Measurements from ENCODE around the gene LCN2. TPM values are rescaled to one million over a fixed set of nuclear protein-coding genes. Genes with fewer than 3 reads are reported as not detected.

The LCN2 gene
- total RNA-seq, 4 donors from 2014 or later: 6.0 to 45.7 (median 22.3) TPM

DNA sequence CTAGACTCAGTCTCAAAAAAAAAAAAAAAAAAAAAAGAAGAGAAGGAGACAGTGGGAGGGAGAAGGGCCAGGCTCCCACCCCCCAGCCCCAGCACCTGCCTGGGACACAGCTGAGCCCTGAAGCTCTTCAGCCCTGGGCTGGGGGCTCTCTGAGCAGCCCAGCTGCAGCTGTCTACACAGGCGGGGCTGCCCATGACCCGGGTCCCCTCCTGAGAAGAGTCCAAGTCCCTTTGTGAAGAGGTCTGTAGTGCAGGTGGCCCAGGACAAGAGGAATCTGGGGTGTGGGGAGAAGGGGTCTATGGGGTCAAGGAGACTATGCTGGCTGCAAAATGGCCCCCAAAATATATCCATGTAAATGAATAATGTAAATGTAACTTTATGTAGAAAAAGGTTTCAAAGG, 6.7 kb upstream of the LCN2 start:
- H3K27ac ChIP-seq: no peak overlapping the region
- DNase-seq (ENCODE audit: low spot score in 2 of 2): no peak
- TF ChIP-seq POLR2A (IDR thresholded peaks at IDR 0.05): no peak
- TF ChIP-seq, protein P1, sequence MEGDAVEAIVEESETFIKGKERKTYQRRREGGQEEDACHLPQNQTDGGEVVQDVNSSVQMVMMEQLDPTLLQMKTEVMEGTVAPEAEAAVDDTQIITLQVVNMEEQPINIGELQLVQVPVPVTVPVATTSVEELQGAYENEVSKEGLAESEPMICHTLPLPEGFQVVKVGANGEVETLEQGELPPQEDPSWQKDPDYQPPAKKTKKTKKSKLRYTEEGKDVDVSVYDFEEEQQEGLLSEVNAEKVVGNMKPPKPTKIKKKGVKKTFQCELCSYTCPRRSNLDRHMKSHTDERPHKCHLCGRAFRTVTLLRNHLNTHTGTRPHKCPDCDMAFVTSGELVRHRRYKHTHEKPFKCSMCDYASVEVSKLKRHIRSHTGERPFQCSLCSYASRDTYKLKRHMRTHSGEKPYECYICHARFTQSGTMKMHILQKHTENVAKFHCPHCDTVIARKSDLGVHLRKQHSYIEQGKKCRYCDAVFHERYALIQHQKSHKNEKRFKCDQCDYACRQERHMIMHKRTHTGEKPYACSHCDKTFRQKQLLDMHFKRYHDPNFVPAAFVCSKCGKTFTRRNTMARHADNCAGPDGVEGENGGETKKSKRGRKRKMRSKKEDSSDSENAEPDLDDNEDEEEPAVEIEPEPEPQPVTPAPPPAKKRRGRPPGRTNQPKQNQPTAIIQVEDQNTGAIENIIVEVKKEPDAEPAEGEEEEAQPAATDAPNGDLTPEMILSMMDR (IDR thresholded peaks at IDR 0.05): no peak
- TF ChIP-seq POLR2AphosphoS5 (IDR thresholded peaks at IDR 0.05): no peak
- TF ChIP-seq EP300 (IDR thresholded peaks at IDR 0.05): no peak
- H3K4me3 ChIP-seq: no peak overlapping the region
- H3K4me1 ChIP-seq: peaks cover 25% of the 10 kb centered on the region
- no peaks in the 10 kb centered on the region for H3K27me3 ChIP-seq
- H3K9me3 ChIP-seq: no peaks in the 10 kb centered on the region
- H3K36me3 ChIP-seq: no peaks in the 10 kb centered on the region
- WGBS: 93% methylated on average over 2 of the region's 2 CpGs

DNA sequence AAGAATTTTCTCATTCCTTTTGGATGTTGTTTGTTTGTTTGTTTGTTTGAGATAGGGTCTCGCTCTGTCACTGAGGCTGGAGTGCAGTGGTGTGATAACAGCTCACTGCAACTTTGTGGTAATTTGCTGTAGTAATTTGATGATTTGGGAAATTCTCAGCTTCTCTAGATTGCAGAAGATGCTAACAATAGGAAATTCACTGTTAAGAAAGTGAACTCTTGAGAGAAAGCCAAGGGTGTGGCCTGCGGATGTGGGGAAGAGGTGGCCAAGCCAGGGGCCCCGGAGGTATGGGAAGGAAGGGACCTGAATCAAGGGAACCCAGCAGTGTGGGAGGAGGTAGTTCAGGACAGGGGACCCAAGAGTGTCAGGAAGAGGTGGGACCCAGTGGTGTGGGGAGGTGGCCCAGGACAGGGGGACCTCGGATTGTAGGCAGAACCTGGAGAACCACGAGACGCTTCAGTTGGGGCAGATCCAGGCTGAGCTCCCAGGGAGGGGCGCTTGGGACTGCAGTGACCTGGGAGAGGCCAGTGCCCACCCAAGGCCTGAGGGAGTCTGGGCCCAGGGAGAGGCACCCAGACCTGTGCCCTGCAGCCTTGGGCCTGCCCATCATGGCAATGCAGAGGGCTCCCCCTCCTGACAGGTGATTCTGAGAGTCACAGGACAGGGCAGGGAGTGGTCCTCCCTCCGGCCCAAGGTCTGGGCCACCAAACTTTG, 5.6 kb upstream of the LCN2 start:
- Histone ChIP-seq H3K9me3 (no peaks in the 10 kb centered on the region), H3K4me3 (no peak overlapping the region), H3K4me1 (peaks cover 30% of the 10 kb centered on the region), H3K27ac (no peak overlapping the region), H3K36me3 (no peaks in the 10 kb centered on the region), H3K27me3 (no peaks in the 10 kb centered on the region)
- peak in 1 of 2 donors; percentile 57 for DNase-seq (ENCODE audit: low spot score in 2 of 2)
- 53% methylated on average over 7 of the region's 8 CpGs for WGBS
- no peak for TF ChIP-seq POLR2A (IDR thresholded peaks at IDR 0.05)
- TF ChIP-seq EP300 (IDR thresholded peaks at IDR 0.05): no peak
- TF ChIP-seq, protein P1 (IDR thresholded peaks at IDR 0.05): no peak
- no peak for TF ChIP-seq POLR2AphosphoS5 (IDR thresholded peaks at IDR 0.05)

DNA sequence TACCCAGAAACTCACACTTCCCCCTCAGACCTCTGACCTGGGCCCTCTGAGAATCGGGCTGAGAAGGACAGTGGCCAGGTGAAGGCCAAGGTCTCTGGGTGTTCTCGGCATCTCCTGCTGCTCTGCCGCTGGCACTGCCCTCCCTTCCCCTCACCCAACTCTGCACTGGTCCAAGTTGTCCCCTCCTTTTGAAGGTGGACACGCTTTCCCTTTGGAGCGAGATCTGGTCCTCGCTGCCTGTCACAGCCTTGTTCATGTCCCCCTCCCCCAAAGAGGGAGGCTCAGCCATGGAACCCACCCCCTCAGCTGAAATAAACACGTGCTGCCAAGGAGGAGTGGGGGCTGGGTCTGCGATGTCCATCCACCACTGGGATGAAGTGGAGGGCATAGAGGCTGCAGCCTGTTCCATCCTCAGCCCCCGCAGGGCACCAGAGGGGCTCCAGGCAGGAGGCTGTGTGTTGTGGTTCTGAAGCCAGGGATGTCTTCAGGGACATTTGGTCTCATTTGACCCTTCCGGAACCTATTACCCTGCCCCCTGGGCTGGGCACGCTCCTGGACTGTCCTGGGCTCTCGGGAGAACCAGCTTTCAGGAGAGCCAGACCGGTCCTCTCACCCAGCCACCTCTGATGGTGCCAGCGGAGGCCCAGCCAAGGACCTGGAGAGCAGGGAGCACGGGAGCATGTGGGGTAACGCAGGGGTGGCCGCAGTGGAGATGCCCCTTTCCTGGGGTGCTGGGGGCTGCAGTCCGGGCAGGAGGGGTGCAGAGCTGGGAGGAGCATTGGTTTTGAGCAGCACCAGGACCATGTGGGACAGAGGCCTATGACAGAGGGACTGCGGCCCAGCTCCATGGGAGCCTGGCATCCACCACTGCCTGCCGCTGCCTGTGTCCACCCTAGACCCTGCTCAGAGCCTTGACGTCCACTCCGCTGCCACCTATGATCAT, 4.7 kb upstream of the LCN2 start:
- H3K27ac ChIP-seq: no peak overlapping the region
- peaks cover 39% of the 10 kb centered on the region for H3K4me1 ChIP-seq
- TF ChIP-seq POLR2AphosphoS5 (IDR thresholded peaks at IDR 0.05): no peak

DNA sequence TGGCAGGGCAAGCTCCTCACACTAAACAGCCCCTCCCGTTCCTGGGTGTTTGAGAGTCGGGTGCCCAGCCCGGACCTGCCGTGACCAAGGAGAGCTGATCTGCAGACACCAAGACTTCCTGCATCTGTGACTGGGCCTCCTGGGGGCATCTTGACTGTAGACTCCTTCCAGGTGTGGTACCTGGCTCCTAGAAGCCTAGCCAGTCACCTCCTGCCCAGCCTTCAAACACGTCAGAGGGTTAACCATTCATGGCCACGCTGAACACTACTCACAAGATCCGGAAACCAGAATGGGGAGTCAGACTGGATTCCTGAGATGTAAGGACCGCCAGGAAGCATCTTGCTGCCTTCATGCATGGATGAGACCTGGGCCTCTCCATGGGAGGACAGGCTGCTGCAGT, 3.7 kb upstream of the LCN2 start:
- Histone ChIP-seq H3K27ac (no peak overlapping the region), H3K27me3 (no peaks in the 10 kb centered on the region)
- WGBS: 20% methylated on average over 2 of the region's 8 CpGs

More for the DNA sequence above, 4.7 kb upstream of the LCN2 start:
- H3K9me3 ChIP-seq: no peaks in the 10 kb centered on the region
- no peak overlapping the region for H3K4me3 ChIP-seq
- H3K36me3 ChIP-seq: no peaks in the 10 kb centered on the region
- DNase-seq (ENCODE audit: low spot score in 2 of 2): no peak
- 92% methylated on average over 15 of the region's 22 CpGs for WGBS
- H3K27me3 ChIP-seq: no peaks in the 10 kb centered on the region

DNA sequence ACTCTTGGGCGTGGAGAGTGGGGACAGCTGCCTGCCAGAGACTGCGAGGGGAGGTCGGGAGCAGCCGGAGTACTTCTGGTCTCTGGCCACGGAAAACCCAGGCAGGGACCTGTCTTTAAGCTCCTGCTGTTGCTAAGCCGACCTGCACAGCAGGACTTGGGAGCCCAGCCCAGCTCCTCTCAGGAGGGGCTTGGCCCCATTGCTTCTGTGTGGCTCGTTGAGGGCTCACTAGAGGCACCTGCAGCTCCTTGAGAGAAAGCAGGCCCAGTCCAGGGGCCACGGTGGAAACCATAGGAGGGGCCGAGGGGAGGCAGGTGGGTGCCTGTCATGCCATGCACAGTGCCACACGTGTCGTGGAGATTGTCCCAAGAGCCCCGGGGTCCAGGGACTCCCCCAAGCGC, 3.3 kb upstream of the LCN2 start:
- no peak for DNase-seq (ENCODE audit: low spot score in 2 of 2)
- peak overlapping the region; percentile 29 for H3K27ac ChIP-seq
- H3K4me1 ChIP-seq: peaks cover 50% of the 10 kb centered on the region
- H3K4me3 ChIP-seq: no peak overlapping the region
- H3K36me3 ChIP-seq: no peaks in the 10 kb centered on the region
- no peak for TF ChIP-seq POLR2A (IDR thresholded peaks at IDR 0.05)
- no peak for TF ChIP-seq POLR2AphosphoS5 (IDR thresholded peaks at IDR 0.05)
- TF ChIP-seq EP300 (IDR thresholded peaks at IDR 0.05): no peak
- TF ChIP-seq, protein P1 (IDR thresholded peaks at IDR 0.05): no peak
- H3K9me3 ChIP-seq: no peaks in the 10 kb centered on the region
- WGBS: 73% methylated on average over 8 of the region's 13 CpGs
- H3K27me3 ChIP-seq: no peaks in the 10 kb centered on the region

More for the DNA sequence above, 3.7 kb upstream of the LCN2 start:
- no peak for DNase-seq (ENCODE audit: low spot score in 2 of 2)
- TF ChIP-seq POLR2AphosphoS5 (IDR thresholded peaks at IDR 0.05) (no peak), EP300 (IDR thresholded peaks at IDR 0.05) (no peak)
- TF ChIP-seq, protein P1 (IDR thresholded peaks at IDR 0.05): no peak
- H3K36me3 ChIP-seq: no peaks in the 10 kb centered on the region
- H3K9me3 ChIP-seq: no peaks in the 10 kb centered on the region
- H3K4me1 ChIP-seq: peaks cover 47% of the 10 kb centered on the region
- no peak overlapping the region for H3K4me3 ChIP-seq
